ENCODE measurements around the gene SPX. TPM values are rescaled to one million over a fixed set of nuclear protein-coding genes. Genes with fewer than 3 reads are reported as not detected.

SPX gene
- under 1 TPM in 1 of 2 donors, not detected in 1; 0.09 TPM for total RNA-seq
- polyA plus RNA-seq, result under 1 TPM in 1 of 2 donors, not detected in 1; 0.15 TPM
- long read RNA-seq, donor 1, result 0 reads
- long read RNA-seq, donor 2, result 0 reads

- Histone ChIP-seq H3K27ac (ENCODE audit: low read depth in 1 of 2, low read length in 2 of 2) (no peak within 1 kb of the TSS), H3K36me3 (ENCODE audit: control insufficient read depth in 1 of 2, insufficient read depth in 2 of 2, low read length in 1 of 2) (no peaks in the 10 kb centered on the region), H3K4me3 (ENCODE audit: low read length in 2 of 2) (peak within 1 kb of the TSS in 1 of 2 donors; percentile 44), H3K9me3 (ENCODE audit: control insufficient read depth, low read length) (peaks cover 2% of the 10 kb centered on the region), H3K27me3 (ENCODE audit: control insufficient read depth in 1 of 2, insufficient read depth in 2 of 2, low read length in 1 of 2) (no peaks in the 10 kb centered on the region), H3K4me1 (ENCODE audit: control insufficient read depth in 1 of 2, insufficient read depth in 2 of 2, low read length in 2 of 2) (no peaks in the 10 kb centered on the region)
- ATAC-seq (ENCODE audit: low FRiP score), result no peak
- intact Hi-C loops (cut with DNase I), result no loop called here
- 95 to 96% methylated on average over 1 of the region's 1 CpG for WGBS, 2 donors
- no peak for DNase-seq
These were observed at the start of gene SPX for GRCh38 chr12:21526053-21526452. TSS of gene SPX (plus strand) at chr12:21526296. CDS start at chr12:21526473, 177 bp downstream.

GRCh38 chr12:21476949-21477348 lies 49.1 kb upstream of the SPX start:
- Histone ChIP-seq H3K27ac (ENCODE audit: low read depth in 1 of 2, low read length in 2 of 2) (no peak overlapping the region), H3K4me3 (ENCODE audit: low read length in 2 of 2) (no peak overlapping the region), H3K4me1 (ENCODE audit: control insufficient read depth in 1 of 2, insufficient read depth in 2 of 2, low read length in 2 of 2) (no peaks in the 10 kb centered on the region), H3K27me3 (ENCODE audit: control insufficient read depth in 1 of 2, insufficient read depth in 2 of 2, low read length in 1 of 2) (no peaks in the 10 kb centered on the region), H3K36me3 (ENCODE audit: control insufficient read depth in 1 of 2, insufficient read depth in 2 of 2, low read length in 1 of 2) (peaks cover 7 to 12% of the 10 kb centered on the region in 2 donors), H3K9me3 (ENCODE audit: control insufficient read depth, low read length) (no peaks in the 10 kb centered on the region)
- ATAC-seq (ENCODE audit: low FRiP score), result no peak
- intact Hi-C loops (cut with DNase I), result no loop called here
- WGBS, 2 donors, result 78 to 94% methylated on average over 3 of the region's 3 CpGs
- DNase-seq, result no peak

GRCh38 chr12:21478756-21479455 lies 47.2 kb upstream of the SPX start:
- no peak for DNase-seq
- 89% methylated on average over 10 of the region's 10 CpGs for WGBS, 2 donors
- Histone ChIP-seq H3K4me3 (ENCODE audit: low read length in 2 of 2) (no peak overlapping the region), H3K27me3 (ENCODE audit: control insufficient read depth in 1 of 2, insufficient read depth in 2 of 2, low read length in 1 of 2) (no peaks in the 10 kb centered on the region), H3K9me3 (ENCODE audit: control insufficient read depth, low read length) (no peaks in the 10 kb centered on the region), H3K27ac (ENCODE audit: low read depth in 1 of 2, low read length in 2 of 2) (no peak overlapping the region), H3K36me3 (ENCODE audit: control insufficient read depth in 1 of 2, insufficient read depth in 2 of 2, low read length in 1 of 2) (peaks cover 10 to 11% of the 10 kb centered on the region in 2 donors), H3K4me1 (ENCODE audit: control insufficient read depth in 1 of 2, insufficient read depth in 2 of 2, low read length in 2 of 2) (no peaks in the 10 kb centered on the region)
- ATAC-seq (ENCODE audit: low FRiP score), result no peak
- intact Hi-C loops (cut with DNase I), result no loop called here

GRCh38 chr12:21483531-21483930 lies 42.6 kb upstream of the SPX start:
- no peak for ATAC-seq (ENCODE audit: low FRiP score)
- H3K27ac ChIP-seq (ENCODE audit: low read depth in 1 of 2, low read length in 2 of 2), result no peak overlapping the region
- intact Hi-C loops (cut with DNase I), result no loop called here
- H3K4me3 ChIP-seq (ENCODE audit: low read length in 2 of 2), result no peak overlapping the region
- no peak for DNase-seq
- no peaks in the 10 kb centered on the region for H3K9me3 ChIP-seq (ENCODE audit: control insufficient read depth, low read length)
- no peaks in the 10 kb centered on the region for H3K4me1 ChIP-seq (ENCODE audit: control insufficient read depth in 1 of 2, insufficient read depth in 2 of 2, low read length in 2 of 2)
- H3K27me3 ChIP-seq (ENCODE audit: control insufficient read depth in 1 of 2, insufficient read depth in 2 of 2, low read length in 1 of 2), result no peaks in the 10 kb centered on the region
- WGBS, 2 donors, result 51 to 67% methylated on average over 3 of the region's 3 CpGs
- peaks cover 10 to 11% of the 10 kb centered on the region in 2 donors for H3K36me3 ChIP-seq (ENCODE audit: control insufficient read depth in 1 of 2, insufficient read depth in 2 of 2, low read length in 1 of 2)

GRCh38 chr12:21485998-21486397 lies 40.1 kb upstream of the SPX start:
- DNase-seq (no peak), ATAC-seq (ENCODE audit: low FRiP score) (no peak)
- Histone ChIP-seq H3K27me3 (ENCODE audit: control insufficient read depth in 1 of 2, insufficient read depth in 2 of 2, low read length in 1 of 2) (no peaks in the 10 kb centered on the region), H3K4me1 (ENCODE audit: control insufficient read depth in 1 of 2, insufficient read depth in 2 of 2, low read length in 2 of 2) (no peaks in the 10 kb centered on the region), H3K36me3 (ENCODE audit: control insufficient read depth in 1 of 2, insufficient read depth in 2 of 2, low read length in 1 of 2) (peaks cover 6 to 10% of the 10 kb centered on the region in 2 donors), H3K4me3 (ENCODE audit: low read length in 2 of 2) (no peak overlapping the region), H3K27ac (ENCODE audit: low read depth in 1 of 2, low read length in 2 of 2) (no peak overlapping the region), H3K9me3 (ENCODE audit: control insufficient read depth, low read length) (no peaks in the 10 kb centered on the region)
- intact Hi-C loops (cut with DNase I), result no loop called here

- WGBS, 2 donors, result 38 to 56% methylated on average over 2 of the region's 2 CpGs
- DNase-seq (no peak), ATAC-seq (ENCODE audit: low FRiP score) (no peak)
- Histone ChIP-seq H3K9me3 (ENCODE audit: control insufficient read depth, low read length) (no peaks in the 10 kb centered on the region), H3K27me3 (ENCODE audit: control insufficient read depth in 1 of 2, insufficient read depth in 2 of 2, low read length in 1 of 2) (no peaks in the 10 kb centered on the region), H3K4me3 (ENCODE audit: low read length in 2 of 2) (no peak overlapping the region), H3K4me1 (ENCODE audit: control insufficient read depth in 1 of 2, insufficient read depth in 2 of 2, low read length in 2 of 2) (peaks cover 3 to 15% of the 10 kb centered on the region in 2 donors), H3K27ac (ENCODE audit: low read depth in 1 of 2, low read length in 2 of 2) (no peak overlapping the region), H3K36me3 (ENCODE audit: control insufficient read depth in 1 of 2, insufficient read depth in 2 of 2, low read length in 1 of 2) (peaks cover 4 to 6% of the 10 kb centered on the region in 2 donors)
- intact Hi-C loops (cut with DNase I), result loop anchor here (5.0 to 10.0 kb wide), 2 partner anchors 155 to 158 kb away; partner anchors contain the start of gene LDHB (in 2 of the 2)
These were observed 26.3 kb upstream of the SPX start for GRCh38 chr12:21499765-21500164.

- DNase-seq, result no peak
- H3K9me3 ChIP-seq (ENCODE audit: control insufficient read depth, low read length), result no peaks in the 10 kb centered on the region
- H3K36me3 ChIP-seq (ENCODE audit: control insufficient read depth in 1 of 2, insufficient read depth in 2 of 2, low read length in 1 of 2), result peaks cover under 1 to 6% of the 10 kb centered on the region in 2 donors
- H3K4me3 ChIP-seq (ENCODE audit: low read length in 2 of 2), result peak overlapping the region; percentile 59 to 86
- H3K27me3 ChIP-seq (ENCODE audit: control insufficient read depth in 1 of 2, insufficient read depth in 2 of 2, low read length in 1 of 2), result no peaks in the 10 kb centered on the region
- intact Hi-C loops (cut with DNase I), result loop anchor here (5.0 to 10.0 kb wide), 2 partner anchors 154 to 156 kb away; partner anchors contain the start of gene LDHB (in 2 of the 2)
- ATAC-seq (ENCODE audit: low FRiP score), result no peak
- 4 to 5% methylated on average over 8 of the region's 8 CpGs for WGBS, 2 donors
- peaks cover 3 to 15% of the 10 kb centered on the region in 2 donors for H3K4me1 ChIP-seq (ENCODE audit: control insufficient read depth in 1 of 2, insufficient read depth in 2 of 2, low read length in 2 of 2)
- peak overlapping the region in 1 of 2 donors; percentile 93 for H3K27ac ChIP-seq (ENCODE audit: low read depth in 1 of 2, low read length in 2 of 2)
These were observed 25.3 kb upstream of the SPX start for GRCh38 chr12:21500786-21501257.

- peaks cover 3 to 15% of the 10 kb centered on the region in 2 donors for H3K4me1 ChIP-seq (ENCODE audit: control insufficient read depth in 1 of 2, insufficient read depth in 2 of 2, low read length in 2 of 2)
- peak; percentile 92 to 95 for DNase-seq
- 0% methylated on average over 61 of the region's 61 CpGs for WGBS, 2 donors
These were observed 24.6 kb upstream of the SPX start, which contains the start of the genes GOLT1B and RECQL for GRCh38 chr12:21501258-21502163. TSS of gene GOLT1B (plus strand) at chr12:21501789. CDS start at chr12:21501924, 135 bp downstream. TSS of gene RECQL (minus strand) at chr12:21501635. CDS start at chr12:21499570, 2,065 bp downstream.

More at GRCh38 chr12:21501258-21502163, 24.6 kb upstream of the SPX start, which contains the start of the genes GOLT1B and RECQL:
- intact Hi-C loops (cut with DNase I), result loop anchor here (5.0 to 10.0 kb wide), 2 partner anchors 153 to 156 kb away; partner anchors contain the start of gene LDHB (in 2 of the 2)
- Histone ChIP-seq H3K4me3 (ENCODE audit: low read length in 2 of 2) (peak within 1 kb of the TSS; percentile 70 to 91), H3K27ac (ENCODE audit: low read depth in 1 of 2, low read length in 2 of 2) (peak within 1 kb of the TSS; percentile 1 to 97), H3K36me3 (ENCODE audit: control insufficient read depth in 1 of 2, insufficient read depth in 2 of 2, low read length in 1 of 2) (peaks cover 0 to 3% of the 10 kb centered on the region in 2 donors), H3K9me3 (ENCODE audit: control insufficient read depth, low read length) (no peaks in the 10 kb centered on the region), H3K27me3 (ENCODE audit: control insufficient read depth in 1 of 2, insufficient read depth in 2 of 2, low read length in 1 of 2) (no peaks in the 10 kb centered on the region)
- ATAC-seq (ENCODE audit: low FRiP score), result peak; percentile 99
